CD4-positive, alpha-beta T cell treated with Interleukin-4 for 4 hours (primary cell): ENCODE measurements around the gene FRAS1.

Source experiments
- DNase-seq: peaks from one replicate; pipeline ENCODE4 v3.0.0-alpha.2; 2020

FRAS1 gene

DNA sequence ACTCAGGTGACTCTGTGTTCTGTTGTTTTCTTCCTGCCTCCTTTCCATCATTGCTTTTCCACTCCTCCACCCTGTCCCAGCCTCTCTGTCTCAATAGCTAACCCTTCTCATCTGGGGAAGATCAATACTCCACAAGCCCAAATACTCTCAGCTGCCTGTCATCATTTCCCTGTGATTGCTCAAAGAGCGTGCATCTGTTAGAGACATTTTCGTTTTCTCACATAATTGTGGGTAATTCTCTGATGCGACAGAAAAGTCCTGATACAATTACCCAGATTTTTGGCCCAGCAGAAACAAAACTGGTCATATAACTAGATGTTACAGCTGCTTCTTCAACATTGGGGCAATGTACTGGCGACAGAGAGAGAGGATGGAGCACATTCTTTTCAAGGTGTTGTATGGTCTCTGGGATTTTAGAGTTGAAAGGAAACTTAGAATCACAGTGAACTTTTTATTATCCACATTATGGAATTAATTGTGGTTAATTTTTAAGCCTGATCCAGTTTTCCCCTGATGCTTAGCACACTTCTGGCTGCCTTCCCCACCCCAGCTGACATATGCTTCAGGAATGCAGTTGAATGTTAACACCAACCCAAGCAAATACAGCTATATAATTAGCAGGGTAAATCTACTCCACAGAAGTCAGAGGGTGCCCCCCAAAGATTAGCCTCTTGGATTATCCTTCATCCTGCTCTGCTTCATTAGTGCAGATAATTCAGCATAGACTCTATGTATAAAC lies 323.0 kb downstream of the FRAS1 start:
- no peak for DNase-seq

DNA sequence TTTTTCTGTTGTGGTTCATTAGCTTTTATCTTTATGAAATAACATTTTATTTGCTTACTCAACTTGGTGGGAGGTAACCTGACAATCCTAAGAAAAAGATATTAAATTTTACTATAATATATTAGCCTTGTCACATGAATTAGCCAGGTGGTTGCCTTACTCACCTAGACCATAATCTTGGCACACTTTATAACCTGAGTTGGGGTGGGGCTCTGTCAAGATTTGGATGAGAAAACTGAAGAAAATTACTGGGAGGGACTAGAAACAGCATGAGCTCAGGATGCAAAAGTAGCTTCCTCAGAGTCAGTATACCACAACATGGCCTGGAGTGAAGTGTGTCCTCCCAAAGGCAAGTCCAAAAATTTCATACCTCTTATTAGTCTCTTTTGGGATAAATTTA lies 329.6 kb downstream of the FRAS1 start:
- no peak for DNase-seq

DNA sequence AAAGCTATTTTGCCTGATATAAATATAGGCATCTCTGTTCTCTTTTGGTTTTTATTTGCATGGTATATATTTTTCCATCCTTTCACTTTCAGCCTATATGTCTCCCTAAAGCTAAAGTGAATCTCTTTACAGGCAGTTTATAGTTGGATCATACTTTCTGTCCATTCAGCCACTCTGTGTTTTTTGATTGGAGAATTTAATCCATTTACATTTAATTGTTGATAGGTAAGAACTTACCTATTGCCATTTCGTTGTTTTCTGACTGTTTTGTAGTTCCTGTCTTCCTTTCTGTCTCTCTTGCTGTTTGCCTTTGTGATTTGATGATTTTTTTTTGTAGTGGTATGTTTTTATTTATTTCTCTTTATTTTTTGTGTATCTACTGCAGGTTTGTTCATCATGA lies 338.5 kb downstream of the FRAS1 start:
- no peak for DNase-seq

DNA sequence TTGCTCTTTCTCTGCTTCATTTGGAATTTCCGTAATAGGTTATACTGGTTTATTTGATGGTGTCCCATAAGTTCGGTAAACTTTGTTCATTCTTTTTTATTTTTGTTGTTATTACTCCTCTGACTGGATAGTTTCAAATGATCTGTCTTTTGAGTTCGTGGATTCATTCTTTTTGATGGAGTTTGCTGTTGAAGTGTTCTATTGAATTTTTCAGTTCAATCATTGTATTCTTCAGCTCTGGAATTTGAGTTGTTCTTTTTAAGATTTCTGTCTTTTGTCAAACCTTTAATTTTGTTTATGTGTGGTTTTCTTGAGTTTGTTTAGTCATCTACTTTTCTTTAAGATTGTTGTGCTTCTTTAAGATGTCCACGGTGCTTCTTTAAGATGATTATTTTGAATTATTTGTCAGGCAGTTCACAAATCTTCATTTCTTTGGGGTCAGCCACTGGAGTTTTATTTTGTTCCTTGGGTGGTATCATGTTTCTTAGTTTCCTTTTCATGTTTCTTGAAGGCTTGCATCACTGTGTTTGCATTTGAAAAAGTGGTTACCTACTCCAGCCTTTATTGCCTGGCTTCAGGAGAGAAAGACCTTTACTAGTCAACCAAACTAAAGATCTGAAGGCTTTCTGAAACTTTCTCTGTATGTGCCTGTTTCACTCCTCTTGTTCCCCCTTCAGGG lies 339.6 kb downstream of the FRAS1 start:
- DNase-seq = no peak

DNA sequence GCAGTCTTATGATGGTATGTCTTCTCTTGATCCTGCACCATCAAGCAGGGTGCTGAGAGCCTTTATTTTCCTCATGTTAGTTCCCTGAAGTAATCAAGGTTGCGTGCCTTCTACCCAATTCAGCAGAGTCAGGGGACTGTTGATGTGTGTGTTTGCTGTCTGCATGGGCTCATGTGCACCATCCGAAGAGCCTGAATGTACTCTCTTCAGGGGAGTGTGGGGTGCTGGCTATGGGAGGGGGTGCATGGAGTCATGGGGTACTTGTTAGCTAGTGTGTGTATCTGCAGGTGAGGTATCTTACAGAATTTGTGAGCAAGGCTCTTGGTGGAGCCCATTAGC lies 340.1 kb downstream of the FRAS1 start:
- no peak for DNase-seq

DNA sequence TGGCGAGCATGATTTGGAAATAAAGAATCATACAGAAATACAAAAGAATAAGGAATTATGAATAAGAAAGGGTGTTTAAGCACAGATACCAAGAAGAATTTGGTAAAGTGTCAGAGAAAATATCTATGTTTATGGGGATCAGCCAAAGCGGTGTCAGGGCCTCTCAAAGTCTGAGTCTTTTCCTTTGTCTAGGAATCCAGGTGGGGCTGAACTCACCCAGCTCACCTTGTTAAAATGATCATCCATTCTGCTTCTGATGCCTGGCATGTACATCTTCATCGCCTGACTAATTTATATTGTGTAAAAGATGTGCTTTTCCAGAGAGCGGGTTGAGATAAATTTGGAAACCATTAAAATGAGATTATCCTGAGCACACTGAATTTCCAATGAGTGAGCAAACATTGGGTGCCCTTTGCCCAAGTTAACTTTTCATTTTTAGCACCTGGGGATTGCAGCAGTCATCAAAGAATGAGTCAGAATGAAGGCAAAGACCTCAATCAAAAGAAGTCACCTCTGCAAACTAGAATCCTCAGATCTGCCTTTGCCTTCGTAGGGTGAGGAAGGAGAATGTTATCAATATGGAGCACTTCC lies 352.6 kb downstream of the FRAS1 start:
- no peak for DNase-seq

DNA sequence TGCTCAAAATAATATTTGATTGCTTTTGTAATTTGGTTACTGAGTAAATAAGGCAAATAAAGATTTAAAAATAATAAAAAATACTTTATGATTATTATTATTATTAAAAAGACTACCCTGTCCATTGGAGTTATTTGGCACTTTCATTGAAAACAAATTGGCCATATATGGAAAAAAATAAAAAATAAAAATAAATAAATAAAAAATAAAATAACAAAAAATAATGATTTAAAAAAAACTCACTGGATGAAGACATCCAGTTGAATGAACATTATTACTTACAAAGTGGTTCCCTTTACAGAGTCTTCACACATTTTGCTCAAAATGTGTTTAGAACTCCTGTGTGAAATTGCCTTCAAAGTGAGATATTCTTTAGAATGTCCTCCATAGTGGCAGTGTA lies 353.1 kb downstream of the FRAS1 start:
- DNase-seq = no peak

DNA sequence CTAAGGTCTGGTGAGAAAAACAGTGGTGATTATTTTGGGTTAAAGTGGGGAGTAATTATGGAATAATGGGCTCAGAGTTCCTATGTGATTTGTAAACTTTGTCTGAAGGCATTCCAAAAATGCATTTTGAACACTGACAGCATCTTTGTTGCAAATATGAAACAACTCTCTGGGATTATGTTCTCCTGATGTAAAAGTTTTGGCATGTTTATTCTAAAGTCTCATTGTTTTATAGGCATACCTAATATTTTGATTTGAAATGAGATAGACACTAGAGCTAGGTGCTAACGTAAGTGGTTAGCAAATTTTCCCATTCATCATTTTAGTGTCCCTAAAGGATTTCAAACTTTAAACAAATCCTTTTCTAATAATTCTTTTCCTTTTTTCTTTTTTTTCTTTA lies 353.6 kb downstream of the FRAS1 start:
- DNase-seq = no peak

DNA sequence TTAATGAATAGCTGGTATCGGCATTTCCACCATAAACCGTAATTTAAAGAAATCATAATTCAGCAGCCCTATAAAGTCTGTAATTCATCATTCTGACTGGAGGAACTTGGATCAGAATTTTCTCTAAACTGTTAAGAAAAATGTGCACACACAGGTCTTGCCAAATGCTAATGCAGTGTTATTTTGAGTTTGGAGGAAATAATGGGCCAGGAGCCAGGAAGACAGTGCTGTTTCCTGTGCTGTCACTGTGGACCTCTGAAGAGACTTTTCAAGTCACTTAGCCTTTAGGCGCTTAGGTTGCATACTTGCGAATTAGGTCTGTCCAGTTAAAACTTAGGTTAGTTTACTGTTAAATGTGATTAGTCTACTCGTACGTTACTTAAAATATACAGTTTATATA lies 357.0 kb downstream of the FRAS1 start:
- DNase-seq = no peak

DNA sequence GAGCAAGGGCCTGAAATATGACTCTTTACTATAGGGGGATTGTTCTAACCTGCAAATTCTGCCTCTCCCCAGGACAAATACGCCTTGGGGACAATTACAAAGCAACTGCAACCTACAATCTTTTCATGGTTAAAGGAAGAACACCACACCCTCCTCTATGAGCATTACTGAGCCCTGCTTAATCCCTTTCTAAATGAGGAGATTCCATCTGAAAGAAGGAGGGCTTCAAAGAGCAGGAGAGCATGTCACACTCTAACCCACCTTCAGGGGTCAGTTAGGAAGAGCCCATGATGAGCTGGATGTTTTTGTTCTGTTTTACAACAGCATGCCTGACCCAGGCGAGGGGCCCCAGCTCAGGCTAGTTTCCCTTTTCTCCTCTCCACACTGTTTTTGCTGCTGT lies 360.5 kb downstream of the FRAS1 start:
- DNase-seq = no peak

DNA sequence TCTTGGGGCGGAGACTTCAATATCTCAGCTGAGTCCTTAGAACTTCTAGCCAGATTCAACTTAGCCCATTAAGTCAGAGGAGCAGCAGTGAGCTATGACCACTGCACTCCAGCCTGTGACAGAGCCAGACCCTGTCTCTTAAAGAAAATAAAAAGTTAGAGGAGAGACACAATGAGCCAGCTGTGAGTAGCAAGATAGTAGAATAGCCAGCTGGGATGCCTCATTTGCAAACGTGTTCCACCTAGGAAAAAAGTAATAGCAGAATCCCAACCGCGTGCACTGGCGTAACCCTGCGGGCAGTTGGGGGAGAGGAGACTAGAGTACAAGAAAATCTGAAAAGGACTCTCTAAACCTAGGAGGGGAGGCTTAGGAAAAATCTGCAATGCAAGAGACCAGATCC lies 361.3 kb downstream of the FRAS1 start:
- no peak for DNase-seq

DNA sequence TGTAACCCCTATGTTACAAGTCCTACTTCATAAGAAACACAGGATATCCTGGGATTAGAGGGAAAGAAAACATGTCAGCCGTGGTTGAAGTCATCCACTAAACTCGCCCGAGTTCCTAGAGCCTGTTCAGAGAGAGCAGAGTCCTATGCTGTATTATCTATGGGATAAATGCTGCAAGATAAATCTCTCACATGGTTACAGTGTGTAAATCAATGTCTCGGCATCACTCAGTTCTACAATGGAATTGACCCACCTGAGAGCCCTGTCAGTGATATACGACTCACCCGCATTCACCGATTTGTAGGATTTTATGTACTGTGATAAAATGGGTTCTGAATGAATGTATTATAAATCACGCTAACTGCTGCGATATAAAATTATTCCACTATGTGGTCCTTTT lies 366.7 kb downstream of the FRAS1 start:
- DNase-seq = no peak

DNA sequence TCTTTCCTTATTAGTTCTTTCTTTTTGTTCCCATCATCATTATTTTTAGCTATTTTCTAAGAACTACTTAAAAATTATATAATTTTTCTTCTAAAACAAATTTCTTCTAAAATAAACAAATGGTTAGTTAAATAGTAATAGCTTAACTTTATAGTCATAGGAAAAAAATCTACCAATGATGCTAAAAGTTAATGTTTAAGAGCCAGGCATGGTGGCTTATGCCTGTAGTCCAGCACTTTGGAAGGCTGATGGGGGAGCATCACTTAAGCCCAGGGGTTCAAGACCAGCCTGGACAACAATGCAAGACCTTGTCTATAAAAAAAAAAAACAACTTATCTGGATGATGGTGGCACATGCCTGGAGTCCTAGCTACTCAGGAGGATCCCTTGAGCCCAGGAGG lies 367.3 kb downstream of the FRAS1 start:
- no peak for DNase-seq

DNA sequence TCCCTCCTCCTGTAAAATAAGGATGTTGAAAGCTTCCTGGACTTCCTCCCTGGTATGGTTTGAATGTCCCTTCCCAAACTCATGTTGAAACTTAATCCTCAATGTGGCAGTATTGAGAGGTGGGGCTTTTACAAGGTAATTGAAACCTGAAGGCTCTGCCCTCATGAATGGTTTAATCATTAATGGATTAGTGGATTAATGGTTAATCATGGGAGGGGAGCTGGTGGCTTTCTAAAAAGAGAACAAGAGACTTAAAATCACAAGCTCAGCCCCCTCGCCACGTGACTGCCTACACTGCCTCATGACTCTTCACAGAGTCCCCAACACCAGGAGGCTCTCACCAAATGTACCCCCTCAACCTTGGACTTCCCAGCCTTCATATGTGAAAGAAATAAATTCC lies 369.8 kb downstream of the FRAS1 start:
- no peak for DNase-seq

DNA sequence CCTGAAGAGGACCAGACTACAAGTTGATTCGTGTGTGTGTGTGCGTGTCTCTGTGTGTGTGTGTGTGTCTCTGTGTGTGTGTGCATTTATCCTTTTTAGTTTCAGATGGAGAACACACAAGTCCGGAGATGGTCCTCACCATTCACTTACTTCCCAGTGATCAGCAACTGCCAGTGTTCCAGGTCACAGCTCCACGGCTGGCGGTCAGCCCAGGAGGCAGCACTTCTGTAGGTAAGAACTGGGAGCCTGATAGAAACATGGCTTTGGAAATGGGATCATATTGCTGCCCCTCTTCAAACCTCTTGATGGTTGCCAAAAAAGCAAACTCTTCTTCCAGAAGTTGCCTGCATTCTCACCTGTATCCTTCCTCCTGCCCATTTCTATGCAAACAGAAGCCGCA lies 371.9 kb downstream of the FRAS1 start:
- DNase-seq = no peak

DNA sequence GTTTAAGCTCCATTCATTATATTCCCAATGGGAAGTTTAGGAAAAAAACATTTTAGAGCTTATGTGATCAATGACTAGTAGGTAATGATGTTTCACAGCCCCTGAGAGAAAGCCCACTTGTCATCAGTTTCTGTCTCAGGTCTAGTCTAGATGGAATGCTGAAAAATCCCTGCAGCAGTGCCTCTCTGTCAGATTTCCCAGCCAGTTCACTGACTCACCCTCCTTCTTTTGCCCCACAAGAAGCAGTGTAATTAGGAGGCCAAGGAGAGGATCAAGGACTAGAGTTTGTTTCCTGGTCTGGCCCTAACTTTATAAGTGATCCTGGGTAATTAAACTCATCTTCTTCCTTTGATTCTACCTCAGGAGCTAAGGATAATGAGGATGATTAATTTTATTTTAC lies 375.8 kb downstream of the FRAS1 start:
- no peak for DNase-seq

DNA sequence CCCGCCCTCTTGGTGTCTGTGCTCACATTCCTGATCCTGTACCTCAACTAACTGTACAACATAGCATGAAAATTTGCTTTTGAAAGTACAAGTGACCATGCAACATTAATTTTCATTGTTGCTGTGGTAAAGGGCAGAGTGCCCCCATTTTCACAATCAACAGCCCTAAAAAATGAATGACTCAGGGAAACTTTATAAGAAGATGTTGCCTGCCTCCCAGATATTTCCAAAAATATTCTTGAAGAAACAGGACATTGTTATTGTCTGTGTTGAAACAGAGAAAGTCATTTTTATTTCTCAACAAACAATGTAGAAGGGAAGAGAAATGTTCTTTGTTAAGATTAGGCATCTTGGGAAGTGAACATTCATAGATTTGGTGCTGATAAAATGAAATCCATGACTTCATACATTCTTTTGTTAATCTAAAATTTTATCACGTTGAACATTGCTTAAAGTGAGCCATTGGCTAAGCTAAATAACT lies 380.5 kb downstream of the FRAS1 start:
- no peak for DNase-seq

DNA sequence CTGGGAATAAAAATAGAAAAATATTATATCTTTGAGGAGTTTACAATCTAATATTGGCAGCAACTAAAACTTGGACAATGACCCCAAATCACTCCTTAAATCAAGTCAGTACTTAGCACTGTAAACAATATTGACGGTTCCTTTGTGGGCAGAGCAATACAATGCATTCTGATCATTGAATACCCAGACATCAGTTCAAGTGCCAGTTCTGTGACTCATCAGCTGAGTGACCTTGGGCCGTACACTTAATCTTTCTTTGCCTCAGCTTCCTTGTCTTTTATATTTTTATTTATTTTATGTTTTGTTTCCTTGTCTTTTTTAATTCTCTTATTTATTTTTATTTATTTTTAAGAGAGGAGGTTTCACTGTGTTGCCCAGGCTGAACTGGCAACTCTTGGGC lies 382.2 kb downstream of the FRAS1 start:
- no peak for DNase-seq

DNA sequence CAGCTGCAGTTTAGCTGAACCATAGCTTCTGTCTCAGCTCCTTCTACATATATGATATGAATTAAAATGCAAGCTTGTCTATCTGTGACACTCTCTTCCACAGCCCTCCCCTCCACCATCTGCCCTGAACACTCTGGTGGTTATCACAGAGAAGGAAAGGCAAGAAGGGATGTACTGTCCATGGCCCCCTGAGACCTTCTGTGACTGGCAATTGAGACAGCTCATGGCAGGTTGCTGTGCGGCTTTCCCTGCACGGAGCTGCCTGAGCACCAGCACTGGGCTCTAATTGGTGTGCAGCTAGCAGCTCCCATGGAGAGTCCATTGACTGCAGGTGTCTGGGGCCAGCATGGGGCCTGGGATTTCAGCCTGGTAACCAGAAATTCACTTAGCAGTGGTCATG lies 384.6 kb downstream of the FRAS1 start:
- no peak for DNase-seq

DNA sequence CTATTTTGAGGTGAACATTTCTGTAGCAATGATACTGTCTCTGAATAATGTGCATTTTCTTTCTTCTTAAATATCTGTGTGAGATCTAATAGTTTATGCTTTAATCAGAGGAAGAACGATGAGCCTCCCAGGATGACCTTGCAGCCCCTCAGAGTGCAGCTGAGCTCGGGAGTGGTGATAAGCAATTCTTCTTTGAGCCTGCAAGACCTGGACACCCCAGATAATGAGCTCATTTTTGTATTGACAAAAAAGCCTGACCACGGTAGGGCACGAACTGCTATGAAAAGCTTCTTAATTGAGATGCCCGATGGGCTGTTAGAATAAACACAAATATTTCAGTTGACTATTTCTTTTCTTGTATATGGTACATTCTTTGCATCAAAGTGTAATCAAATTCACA lies 389.5 kb downstream of the FRAS1 start:
- DNase-seq = no peak

DNA sequence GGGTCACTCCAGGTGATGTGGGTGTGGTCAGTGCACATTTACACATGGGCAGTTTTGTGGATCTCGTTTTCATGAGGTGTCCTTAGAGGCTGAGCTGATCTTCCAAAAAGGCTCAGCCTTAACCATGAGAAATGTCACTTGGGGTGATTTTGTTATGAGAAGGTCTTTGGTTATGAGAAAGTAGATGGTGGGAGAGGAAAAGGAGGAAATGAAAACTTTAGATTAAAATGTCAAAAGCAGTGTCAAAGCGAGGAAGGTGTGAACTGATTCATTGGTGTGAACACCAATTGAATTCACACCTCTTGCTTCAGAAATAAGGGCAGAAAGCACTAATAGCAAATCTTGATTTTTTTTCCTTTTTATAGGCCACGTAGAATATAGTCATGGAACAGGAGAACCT lies 394.3 kb downstream of the FRAS1 start:
- no peak for DNase-seq

DNA sequence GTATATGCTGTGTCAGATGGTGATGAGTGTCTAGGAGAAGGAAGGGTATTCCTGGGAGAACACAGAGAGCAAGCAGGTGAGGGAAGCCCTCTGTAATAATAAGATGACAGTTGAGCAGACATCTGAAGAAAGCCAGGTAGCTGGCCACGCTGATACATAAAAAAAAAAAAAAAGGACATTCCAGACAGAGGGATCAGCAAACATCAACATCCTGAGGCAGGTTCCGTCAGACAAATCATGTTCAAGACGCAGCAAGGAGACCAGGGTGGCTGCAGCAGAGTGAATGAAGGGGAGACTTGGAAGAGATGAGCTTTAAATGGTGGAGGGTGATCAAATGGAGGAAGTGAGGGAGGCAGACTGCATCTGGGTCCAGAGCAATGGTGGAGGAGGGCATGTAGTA lies 396.9 kb downstream of the FRAS1 start:
- DNase-seq = no peak

DNA sequence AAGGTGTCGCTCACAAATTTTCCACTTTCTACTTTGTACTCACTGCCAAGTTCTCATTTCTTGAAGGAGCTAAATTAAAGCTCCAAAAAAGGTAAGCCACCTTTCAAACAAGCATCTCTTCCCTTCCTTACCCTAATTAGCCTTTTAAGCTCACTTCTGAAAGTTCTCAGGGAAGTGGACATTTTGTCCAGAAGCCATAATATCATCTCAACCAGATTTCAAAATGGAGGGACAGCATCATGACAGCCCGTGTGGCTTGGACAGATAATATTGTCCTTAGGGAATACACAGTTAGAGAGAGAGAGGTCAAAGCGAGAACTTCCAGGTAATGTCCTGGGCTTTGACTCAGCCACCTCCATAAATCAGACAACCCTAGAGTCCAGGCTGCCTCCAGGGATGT lies 400.6 kb downstream of the FRAS1 start:
- no peak for DNase-seq

DNA sequence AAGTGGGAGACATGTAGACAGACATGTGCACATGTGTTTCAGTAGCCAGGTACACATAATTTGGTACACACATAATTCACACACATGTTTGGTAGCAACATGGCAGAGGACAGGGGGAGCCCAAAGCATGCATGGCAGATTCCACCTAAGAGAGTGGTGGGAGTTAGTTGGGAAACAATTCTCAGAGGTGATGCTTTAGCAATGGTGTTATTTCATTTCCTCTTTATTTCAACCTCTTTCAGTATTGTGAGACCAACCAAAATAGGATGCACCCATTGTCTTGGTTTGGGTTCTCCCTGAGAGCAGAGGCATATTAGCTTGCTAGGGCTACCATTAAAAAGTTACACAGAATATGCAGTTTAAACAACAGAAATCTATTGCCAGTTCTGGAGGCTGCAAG lies 402.2 kb downstream of the FRAS1 start:
- DNase-seq = no peak

DNA sequence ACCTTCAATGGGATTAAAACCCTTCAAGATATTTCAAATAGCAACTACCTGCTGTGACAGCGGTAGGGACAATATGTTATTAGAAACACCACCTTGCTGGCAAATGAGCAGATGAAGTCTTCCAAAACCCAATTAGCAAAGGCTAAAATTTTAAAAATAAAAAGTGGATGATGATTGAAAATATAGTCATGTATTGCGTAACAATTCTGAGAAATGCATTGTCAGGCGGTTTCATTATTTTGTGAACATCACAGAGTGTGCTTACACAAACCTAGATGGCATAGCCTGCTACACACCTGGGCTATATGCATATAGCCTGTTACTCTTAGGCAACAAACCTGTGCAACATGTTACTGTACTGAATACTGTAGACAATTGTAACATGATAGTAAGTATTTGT lies 403.2 kb downstream of the FRAS1 start:
- no peak for DNase-seq
